Mammary epithelial cell (primary cell): ENCODE data around the gene KIRREL3.

ENCODE experiments used
- CTCF ChIP-seq, 2 donors: IDR thresholded peaks in 1 of 2; conservative IDR thresholded peaks in 1 of 2; 2 replicates each; pipeline ENCODE4 v1.5.1; 2011 to 2012; ENCODE audit warnings: inconsistent platforms in 2 of 2, low read length in 2 of 2, mild to moderate bottlenecking in 2 of 2, control low read depth in 1 of 2, low read depth in 1 of 2; ENCODE audit not compliant: insufficient read depth in 1 of 2; ENCODE audit errors: extremely low read depth in 1 of 2
- EZH2 ChIP-seq: IDR thresholded peaks from 2 replicates; pipeline ENCODE4 v1.6.1; 2012; ENCODE audit warnings: low read length, inconsistent platforms, borderline replicate concordance

- TF ChIP-seq CTCF (conservative IDR thresholded peaks at IDR 0.05 in 1 of 2, IDR thresholded peaks at IDR 0.05 in 1 of 2; ENCODE audit: extremely low read depth in 1 of 2, insufficient read depth in 1 of 2, low read depth in 1 of 2, low read length in 2 of 2) (no peak), EZH2 (no peak)
Observed at GRCh38 chr11:126981635-126982034, 18.9 kb downstream of the KIRREL3 start.
